IPS-NIHi7 (cell line): ENCODE measurements around the gene NFYC.
"Not testable (repeated sequence)": the region's sequence is repeated elsewhere in the genome, so short reads cannot be mapped to it uniquely, and the experiment has no call there.

Experiments
- DNase-seq: peaks from one replicate; pipeline ENCODE4 v3.0.0; 2012; ENCODE audit warnings: mixed read lengths; ENCODE audit errors: extremely low spot score

NFYC gene

GRCh38 chr1:40665335-40666171, 26.0 kb upstream of the NFYC start, which contains the start of gene RIMS3:
Gene RIMS3 (minus strand): TSS chr1:40665682. CDS start chr1:40641925, 23,757 bp downstream.
- DNase-seq = peak; percentile 94

- DNase-seq = peak; percentile 86
Measured at GRCh38 chr1:40668769-40669525, 22.6 kb upstream of the NFYC start.

- no peak for DNase-seq
Measured at GRCh38 chr1:40673452-40673851, 18.1 kb upstream of the NFYC start.

- DNase-seq = no peak
Measured at GRCh38 chr1:40676501-40676900, 15.0 kb upstream of the NFYC start.

- DNase-seq = no peak
Measured at GRCh38 chr1:40679165-40679953, 12.1 kb upstream of the NFYC start.

- DNase-seq = no peak
Measured at GRCh38 chr1:40684669-40685068, 6.8 kb upstream of the NFYC start.

GRCh38 chr1:40687059-40687458, 4.4 kb upstream of the NFYC start:
- no peak for DNase-seq

GRCh38 chr1:40687661-40688060, 3.8 kb upstream of the NFYC start:
- no peak for DNase-seq

GRCh38 chr1:40689737-40690136, 1.8 kb upstream of the NFYC start:
- no peak for DNase-seq

- DNase-seq = no peak
Measured at GRCh38 chr1:40690771-40691537, 550 bp upstream of the NFYC start.

- DNase-seq = peak; percentile 15
Measured at GRCh38 chr1:40692429-40692895, 958 bp downstream of the NFYC start.

GRCh38 chr1:40693425-40693824, 1.9 kb downstream of the NFYC start:
- DNase-seq = no peak

GRCh38 chr1:40694353-40694874, 2.9 kb downstream of the NFYC start:
- no peak for DNase-seq

- DNase-seq = no peak
Measured at GRCh38 chr1:40696294-40696693, 4.8 kb downstream of the NFYC start.

GRCh38 chr1:40697436-40697835, 5.9 kb downstream of the NFYC start:
- no peak for DNase-seq

- no peak for DNase-seq
Measured at GRCh38 chr1:40699787-40700186, 8.3 kb downstream of the NFYC start.

GRCh38 chr1:40701684-40702083, 10.2 kb downstream of the NFYC start:
- no peak for DNase-seq

- DNase-seq = not testable (repeated sequence)
Measured at GRCh38 chr1:40702810-40703209, 11.3 kb downstream of the NFYC start.

- DNase-seq = no peak
Measured at GRCh38 chr1:40703316-40703715, 11.8 kb downstream of the NFYC start.

- no peak for DNase-seq
Measured at GRCh38 chr1:40704817-40705733, 13.6 kb downstream of the NFYC start.
